Mesenchymal stem cell (in vitro differentiated cells and primary cell): ENCODE data around the gene ANKH.

Source experiments
- DNase-seq: peaks from one replicate; pipeline ENCODE4 v3.0.0-alpha.2; 2013
- H2AFZ ChIP-seq: one replicate; pipeline ENCODE4 v1.6.1; 2013; ENCODE audit warnings: low read depth, mild to moderate bottlenecking, control low read depth, inconsistent platforms, low read length, moderate library complexity
- H2AK5ac ChIP-seq: 2 replicates; pipeline ENCODE4 v1.6.1; 2013; ENCODE audit warnings: low read length, moderate library complexity, mild to moderate bottlenecking, inconsistent platforms; ENCODE audit not compliant: severe bottlenecking
- H2BK120ac ChIP-seq: one replicate; pipeline ENCODE4 v1.6.1; 2013; ENCODE audit warnings: low read depth, mild to moderate bottlenecking, inconsistent platforms, low read length, moderate library complexity
- H2BK12ac ChIP-seq, 2 experiments: one replicate each; pipeline ENCODE4 v1.6.1; 2013; ENCODE audit warnings: inconsistent platforms in 2 of 2, low read length in 2 of 2, mild to moderate bottlenecking in 2 of 2, moderate library complexity in 2 of 2, control low read depth in 1 of 2
- H2BK15ac ChIP-seq: one replicate; pipeline ENCODE4 v1.6.1; 2013; ENCODE audit warnings: mild to moderate bottlenecking, low read depth, inconsistent platforms; ENCODE audit not compliant: poor library complexity, severe bottlenecking
- H2BK5ac ChIP-seq: 2 replicates; pipeline ENCODE4 v1.6.1; 2013; ENCODE audit warnings: low read depth, mild to moderate bottlenecking, low read length, control low read depth, inconsistent platforms; ENCODE audit not compliant: poor library complexity, severe bottlenecking
- H3K14ac ChIP-seq, 2 experiments: one replicate each; pipeline ENCODE4 v1.6.1; 2013; ENCODE audit warnings: inconsistent platforms in 2 of 2, low read length in 2 of 2, control low read depth in 1 of 2, mild to moderate bottlenecking in 1 of 2, moderate library complexity in 1 of 2
- H3K18ac ChIP-seq, 2 experiments: one replicate each; pipeline ENCODE4 v1.6.1; 2013; ENCODE audit warnings: inconsistent platforms in 2 of 2, low read length in 2 of 2, control low read depth in 1 of 2, low read depth in 1 of 2, mild to moderate bottlenecking in 1 of 2
- H3K23ac ChIP-seq, 2 experiments: one replicate each; pipeline ENCODE4 v1.6.1; 2013; ENCODE audit warnings: inconsistent platforms in 2 of 2, low read length in 2 of 2, mild to moderate bottlenecking in 2 of 2, moderate library complexity in 2 of 2, control low read depth in 1 of 2
- H3K27ac ChIP-seq: 2 replicates; pipeline ENCODE4 v1.5.1; 2013; ENCODE audit warnings: mild to moderate bottlenecking, moderate library complexity, low read length, control low read depth, inconsistent platforms; ENCODE audit not compliant: poor library complexity, severe bottlenecking
- H3K27me3 ChIP-seq, 2 experiments: 2 replicates each; pipeline versions ENCODE4 v1.6.1 to v1.7.0; 2013; ENCODE audit warnings: low read length in 2 of 2, mild to moderate bottlenecking in 2 of 2, moderate library complexity in 2 of 2, control low read depth in 1 of 2, inconsistent platforms in 1 of 2; ENCODE audit not compliant: control insufficient read depth in 1 of 2, insufficient read depth in 1 of 2
- H3K36me3 ChIP-seq, 2 experiments: 2 replicates each; pipeline versions ENCODE4 v1.6.1 to v1.7.0; 2013; ENCODE audit warnings: low read length in 2 of 2, control low read depth in 1 of 2, inconsistent platforms in 1 of 2, low read depth in 1 of 2, mild to moderate bottlenecking in 1 of 2; ENCODE audit not compliant: insufficient read depth in 2 of 2, control insufficient read depth in 1 of 2
- H3K4ac ChIP-seq, 2 experiments: one replicate each; pipeline ENCODE4 v1.6.1; 2013; ENCODE audit warnings: inconsistent platforms in 2 of 2, low read length in 2 of 2, mild to moderate bottlenecking in 2 of 2, moderate library complexity in 2 of 2, control low read depth in 1 of 2, low read depth in 1 of 2
- H3K4me1 ChIP-seq: 2 replicates; pipeline ENCODE4 v1.6.1; 2013; ENCODE audit warnings: low read depth, low read length, control low read depth; ENCODE audit not compliant: control insufficient read depth, insufficient read depth
- H3K4me2 ChIP-seq: 2 replicates; pipeline ENCODE4 v1.6.1; 2013; ENCODE audit warnings: low read length, mild to moderate bottlenecking, inconsistent platforms; ENCODE audit not compliant: poor library complexity, severe bottlenecking
- H3K4me3 ChIP-seq, 2 experiments: 2 replicates each; pipeline versions ENCODE4 v1.5.1 to v1.7.0; 2013; ENCODE audit warnings: low read length in 2 of 2, mild to moderate bottlenecking in 2 of 2, control low read depth in 1 of 2, low read depth in 1 of 2; ENCODE audit not compliant: insufficient read depth in 1 of 2
- H3K79me1 ChIP-seq: replicated peaks from 2 replicates; pipeline ENCODE4 v1.6.1; 2013; ENCODE audit warnings: mild to moderate bottlenecking, control low read depth, low read length, inconsistent platforms; ENCODE audit not compliant: poor library complexity, severe bottlenecking
- H3K9ac ChIP-seq: 2 replicates; pipeline ENCODE4 v1.7.0; 2013; ENCODE audit warnings: mild to moderate bottlenecking, low read length, moderate library complexity
- H3K9me3 ChIP-seq: 2 replicates; pipeline ENCODE4 v1.7.0; 2013; ENCODE audit warnings: mild to moderate bottlenecking, low read length; ENCODE audit not compliant: control insufficient read depth
- H4K8ac ChIP-seq: one replicate; pipeline ENCODE4 v1.6.1; 2013; ENCODE audit warnings: inconsistent platforms, mild to moderate bottlenecking, low read length, moderate library complexity
- H4K91ac ChIP-seq: one replicate; pipeline ENCODE4 v1.6.1; 2013; ENCODE audit warnings: mild to moderate bottlenecking, low read length, inconsistent platforms
- WGBS: methylation state at CpG from one replicate; pipeline ENCODE4 v1.1.7; 2013; ENCODE audit warnings: mixed read lengths; 5-methylcytosine and 5-hydroxymethylcytosine counted together

ANKH gene

GRCh38 chr5:14884062-14884612 is 12.6 kb upstream of the ANKH start:
- H3K79me1 ChIP-seq: no peaks in the 10 kb centered on the region
- H2BK5ac ChIP-seq: no peak overlapping the region
- DNase-seq: no peak
- no peak overlapping the region for H3K4me3 ChIP-seq
- H2BK15ac ChIP-seq: no peak overlapping the region
- H3K14ac ChIP-seq: no peak overlapping the region
- no peak overlapping the region for H2BK120ac ChIP-seq
- H2AFZ ChIP-seq: no peak overlapping the region
- H4K8ac ChIP-seq: no peak overlapping the region
- no peak overlapping the region for H2BK12ac ChIP-seq
- H3K27me3 ChIP-seq: no peaks in the 10 kb centered on the region
- no peaks in the 10 kb centered on the region for H3K9me3 ChIP-seq
- no peaks in the 10 kb centered on the region for H3K36me3 ChIP-seq
- no peak overlapping the region for H3K23ac ChIP-seq
- no peak overlapping the region for H3K4me2 ChIP-seq
- no peak overlapping the region for H3K4ac ChIP-seq
- no peak overlapping the region for H3K18ac ChIP-seq
- H3K4me1 ChIP-seq: no peaks in the 10 kb centered on the region
- no peak overlapping the region for H2AK5ac ChIP-seq
- H3K27ac ChIP-seq: no peak overlapping the region
- no peak overlapping the region for H4K91ac ChIP-seq
- WGBS: 78% methylated on average over 3 of the region's 4 CpGs
- H3K9ac ChIP-seq: no peak overlapping the region

- Histone ChIP-seq H3K27me3 (no peaks in the 10 kb centered on the region), H2BK12ac (no peak overlapping the region), H2BK15ac (no peak overlapping the region), H2BK5ac (no peak overlapping the region), H4K8ac (no peak overlapping the region), H4K91ac (no peak overlapping the region), H3K9me3 (no peaks in the 10 kb centered on the region), H3K14ac (no peak overlapping the region), H3K4me2 (no peak overlapping the region), H3K4me1 (no peaks in the 10 kb centered on the region), H2BK120ac (no peak overlapping the region), H3K4me3 (no peak overlapping the region), H3K27ac (no peak overlapping the region), H3K4ac (no peak overlapping the region), H3K36me3 (no peaks in the 10 kb centered on the region), H3K9ac (no peak overlapping the region), H2AFZ (no peak overlapping the region), H3K23ac (no peak overlapping the region), H3K18ac (no peak overlapping the region), H2AK5ac (no peak overlapping the region), H3K79me1 (no peaks in the 10 kb centered on the region)
- no peak for DNase-seq
- 76% methylated on average over 10 of the region's 10 CpGs for WGBS
These were observed 11.3 kb upstream of the ANKH start for GRCh38 chr5:14882658-14883580.

GRCh38 chr5:14881826-14882225 is 10.2 kb upstream of the ANKH start:
- Histone ChIP-seq H3K9me3 (no peaks in the 10 kb centered on the region), H3K27ac (no peak overlapping the region), H4K91ac (no peak overlapping the region), H2AK5ac (no peak overlapping the region), H3K23ac (no peak overlapping the region), H3K9ac (no peak overlapping the region), H3K36me3 (no peaks in the 10 kb centered on the region), H3K4me1 (no peaks in the 10 kb centered on the region), H3K4ac (no peak overlapping the region), H4K8ac (no peak overlapping the region), H3K14ac (no peak overlapping the region), H2BK5ac (no peak overlapping the region), H2BK12ac (no peak overlapping the region), H2BK15ac (no peak overlapping the region), H2AFZ (no peak overlapping the region), H3K27me3 (no peaks in the 10 kb centered on the region), H3K4me2 (no peak overlapping the region), H3K18ac (no peak overlapping the region), H3K4me3 (no peak overlapping the region), H3K79me1 (no peaks in the 10 kb centered on the region), H2BK120ac (no peak overlapping the region)
- no peak for DNase-seq
- 89% methylated on average over 9 of the region's 9 CpGs for whole genome bisulfite sequencing

GRCh38 chr5:14880688-14881087 is 9.1 kb upstream of the ANKH start:
- Histone ChIP-seq H2BK5ac (no peak overlapping the region), H2BK120ac (no peak overlapping the region), H3K4ac (no peak overlapping the region), H2AK5ac (no peak overlapping the region), H3K4me3 (no peak overlapping the region), H3K36me3 (no peaks in the 10 kb centered on the region), H4K91ac (no peak overlapping the region), H3K79me1 (no peaks in the 10 kb centered on the region), H3K14ac (no peak overlapping the region), H2BK15ac (no peak overlapping the region), H2AFZ (no peak overlapping the region), H3K4me2 (no peak overlapping the region), H2BK12ac (no peak overlapping the region), H4K8ac (no peak overlapping the region), H3K27ac (no peak overlapping the region), H3K18ac (no peak overlapping the region), H3K9ac (no peak overlapping the region), H3K23ac (no peak overlapping the region), H3K27me3 (no peaks in the 10 kb centered on the region), H3K9me3 (no peaks in the 10 kb centered on the region), H3K4me1 (no peaks in the 10 kb centered on the region)
- peak; percentile 10 for DNase-seq
- WGBS: 69% methylated on average over 1 of the region's 1 CpG
